Panc1 (cell line): ENCODE measurements around the gene SMIM33. TPM values are rescaled to one million over a fixed set of nuclear protein-coding genes. Genes with fewer than 3 reads are reported as not detected.

ENCODE experiments used
- ATAC-seq: fragments of 200-7000 bp; cut with Tn5 transposase; 2 replicates; pipeline ENCODE4 v1.9.1; 2020; ENCODE audit warnings: mild to moderate bottlenecking, moderate library complexity
- BruUV-seq: library from RNA; stranded (reverse); fragments of 400-500 nt; replicated peaks from 2 replicates; lab custom pipeline; 2021; lab: Mats Ljungman, UMichigan
- CTCF ChIA-PET: fragments of 300-600 bp; sonication (Branson Sonifier 250); formaldehyde crosslinking; loops from one replicate; lab custom pipeline; 2022; ENCODE audit warnings: antibody characterized with exemption; lab: Charles Lee
- POLR2A ChIA-PET: fragments of 300-600 bp; sonication (Branson Sonifier 250); formaldehyde crosslinking; loops from one replicate; lab custom pipeline; 2022; ENCODE audit warnings: antibody characterized with exemption; lab: Charles Lee
- DNase-seq: peaks from one replicate; pipeline ENCODE4 v3.0.0-alpha.2; 2010; ENCODE audit warnings: low read depth, low spot score
- H3K27ac ChIP-seq: 2 replicates; pipeline ENCODE4 v1.5.1; 2011; ENCODE audit warnings: mild to moderate bottlenecking, low read length, inconsistent platforms
- H3K27me3 ChIP-seq: fragments of 200-500 bp; sonication (Bioruptor generic); 2 replicates; pipeline ENCODE4 v1.6.0; 2014; ENCODE audit warnings: low read length, inconsistent platforms; ENCODE audit not compliant: control insufficient read depth, insufficient read depth
- H3K36me3 ChIP-seq: fragments of 200-500 bp; sonication (Bioruptor generic); 2 replicates; pipeline ENCODE4 v1.5.1; 2014; ENCODE audit warnings: inconsistent platforms, mild to moderate bottlenecking, low read length, moderate library complexity; ENCODE audit not compliant: control insufficient read depth, insufficient read depth
- H3K4me1 ChIP-seq: 2 replicates; pipeline ENCODE4 v1.5.1; 2011; ENCODE audit warnings: inconsistent platforms, mild to moderate bottlenecking, low read length, moderate library complexity; ENCODE audit not compliant: control insufficient read depth, insufficient read depth
- H3K4me3 ChIP-seq, 2 experiments: 2 replicates each; pipeline ENCODE4 v1.5.1; 2011 to 2012; ENCODE audit warnings: low read depth in 2 of 2, low read length in 2 of 2, mild to moderate bottlenecking in 2 of 2, inconsistent platforms in 1 of 2, moderate library complexity in 1 of 2
- H3K9me3 ChIP-seq: fragments of 200-500 bp; sonication (Bioruptor generic); 2 replicates; pipeline ENCODE4 v1.5.1; 2014; ENCODE audit warnings: low read depth, mild to moderate bottlenecking, inconsistent platforms, low read length, moderate library complexity; ENCODE audit not compliant: control insufficient read depth, insufficient read depth
- CTCF ChIP-seq: fragments of 450-650 bp; IDR thresholded peaks from 2 replicates; pipeline ENCODE4 v1.5.1; 2017; ENCODE audit warnings: mild to moderate bottlenecking
- POLR2AphosphoS5 ChIP-seq: IDR thresholded peaks from 2 replicates; pipeline ENCODE4 v1.6.1; 2012; ENCODE audit warnings: mild to moderate bottlenecking, low read depth, low read length, moderate library complexity
- SIN3A ChIP-seq: IDR thresholded peaks from 2 replicates; pipeline ENCODE4 v1.6.1; 2012; ENCODE audit warnings: low read depth, mild to moderate bottlenecking, low read length, moderate library complexity, borderline replicate concordance; ENCODE audit not compliant: insufficient read depth
- TCF7L2 ChIP-seq: IDR thresholded peaks from 2 replicates; pipeline ENCODE4 v1.6.1; 2011; ENCODE audit warnings: mild to moderate bottlenecking, low read depth, low read length, inconsistent platforms
- in situ Hi-C: cut with HindIII; loops from 2 replicates; pipeline ENCODE4 v1.10.0; 2016; ENCODE audit warnings: low sequenced_read_pairs, low pct_unique_long_range_greater_than_20kb
- intact Hi-C: fragments of 100-400 bp; cut with micrococcal nuclease; formaldehyde crosslinking; loops from one replicate; pipeline ENCODE4 v1.10.0; 2022; ENCODE audit not compliant: unreplicated experiment
- total RNA-seq: library from RNA; stranded (reverse); gene quantifications from one replicate; pipeline ENCODE4 v1.2.1, GENCODE V29; 2021; ENCODE audit not compliant: unreplicated experiment
- TF ChIP-seq, protein P1 (sequence below), 2 experiments: IDR thresholded peaks; 2 replicates each; pipeline ENCODE4 v1.6.1; 2011 to 2012; ENCODE audit warnings: low read depth in 2 of 2, control low read depth in 1 of 2, low read length in 1 of 2, mild to moderate bottlenecking in 1 of 2, moderate library complexity in 1 of 2; ENCODE audit not compliant: insufficient read depth in 1 of 2

Gene SMIM33
- total RNA-seq, 1 experiment from 2014 or later: not detected

GRCh38 chr5:139451878-139452660, 18.7 kb upstream of the SMIM33 start:
- in situ Hi-C loops (no loop called here), intact Hi-C loops (no loop called here)
- no peaks in the 10 kb centered on the region for H3K27me3 ChIP-seq
- DNase-seq (no peak), ATAC-seq (no peak)
- H3K27ac ChIP-seq: no peak overlapping the region
- TF ChIP-seq CTCF: no peak
- TF ChIP-seq, protein P1, sequence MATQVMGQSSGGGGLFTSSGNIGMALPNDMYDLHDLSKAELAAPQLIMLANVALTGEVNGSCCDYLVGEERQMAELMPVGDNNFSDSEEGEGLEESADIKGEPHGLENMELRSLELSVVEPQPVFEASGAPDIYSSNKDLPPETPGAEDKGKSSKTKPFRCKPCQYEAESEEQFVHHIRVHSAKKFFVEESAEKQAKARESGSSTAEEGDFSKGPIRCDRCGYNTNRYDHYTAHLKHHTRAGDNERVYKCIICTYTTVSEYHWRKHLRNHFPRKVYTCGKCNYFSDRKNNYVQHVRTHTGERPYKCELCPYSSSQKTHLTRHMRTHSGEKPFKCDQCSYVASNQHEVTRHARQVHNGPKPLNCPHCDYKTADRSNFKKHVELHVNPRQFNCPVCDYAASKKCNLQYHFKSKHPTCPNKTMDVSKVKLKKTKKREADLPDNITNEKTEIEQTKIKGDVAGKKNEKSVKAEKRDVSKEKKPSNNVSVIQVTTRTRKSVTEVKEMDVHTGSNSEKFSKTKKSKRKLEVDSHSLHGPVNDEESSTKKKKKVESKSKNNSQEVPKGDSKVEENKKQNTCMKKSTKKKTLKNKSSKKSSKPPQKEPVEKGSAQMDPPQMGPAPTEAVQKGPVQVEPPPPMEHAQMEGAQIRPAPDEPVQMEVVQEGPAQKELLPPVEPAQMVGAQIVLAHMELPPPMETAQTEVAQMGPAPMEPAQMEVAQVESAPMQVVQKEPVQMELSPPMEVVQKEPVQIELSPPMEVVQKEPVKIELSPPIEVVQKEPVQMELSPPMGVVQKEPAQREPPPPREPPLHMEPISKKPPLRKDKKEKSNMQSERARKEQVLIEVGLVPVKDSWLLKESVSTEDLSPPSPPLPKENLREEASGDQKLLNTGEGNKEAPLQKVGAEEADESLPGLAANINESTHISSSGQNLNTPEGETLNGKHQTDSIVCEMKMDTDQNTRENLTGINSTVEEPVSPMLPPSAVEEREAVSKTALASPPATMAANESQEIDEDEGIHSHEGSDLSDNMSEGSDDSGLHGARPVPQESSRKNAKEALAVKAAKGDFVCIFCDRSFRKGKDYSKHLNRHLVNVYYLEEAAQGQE (IDR thresholded peaks at IDR 0.05; ENCODE audit: insufficient read depth in 1 of 2, low read depth in 2 of 2, low read length in 1 of 2): no peak
- no peak for TF ChIP-seq POLR2AphosphoS5
- no peak for TF ChIP-seq TCF7L2
- TF ChIP-seq SIN3A: no peak
- H3K9me3 ChIP-seq: no peaks in the 10 kb centered on the region
- CTCF ChIA-PET: no interaction called here
- BruUV-seq: no TSS peak
- no peak overlapping the region for H3K4me3 ChIP-seq
- H3K4me1 ChIP-seq: no peaks in the 10 kb centered on the region
- POLR2A ChIA-PET: no interaction called here
- no peaks in the 10 kb centered on the region for H3K36me3 ChIP-seq

GRCh38 chr5:139453683-139454567, 16.9 kb upstream of the SMIM33 start:
- no peak for ATAC-seq

More at GRCh38 chr5:139453683-139454567, 16.9 kb upstream of the SMIM33 start:
- Histone ChIP-seq H3K36me3 (no peaks in the 10 kb centered on the region), H3K27ac (no peak overlapping the region), H3K4me1 (no peaks in the 10 kb centered on the region), H3K4me3 (no peak overlapping the region), H3K27me3 (no peaks in the 10 kb centered on the region), H3K9me3 (no peaks in the 10 kb centered on the region)
- no peak for DNase-seq
- no TSS peak for BruUV-seq
- POLR2A ChIA-PET: no interaction called here
- intact Hi-C loops: no loop called here
- TF ChIP-seq, protein P1 (IDR thresholded peaks at IDR 0.05; ENCODE audit: insufficient read depth in 1 of 2, low read depth in 2 of 2, low read length in 1 of 2): no peak
- TF ChIP-seq TCF7L2 (no peak), CTCF (no peak), POLR2AphosphoS5 (no peak), SIN3A (no peak)
- in situ Hi-C loops: no loop called here
- CTCF ChIA-PET: no interaction called here
